Type B pancreatic cell (in vitro differentiated cells): ENCODE results near the gene TBX4. TPM values are rescaled to one million over a fixed set of nuclear protein-coding genes. Genes with fewer than 3 reads are reported as not detected.
"Not testable (repeated sequence)": the region's sequence is repeated elsewhere in the genome, so short reads cannot be mapped to it uniquely, and the experiment has no call there.

ENCODE experiments used
- DNase-seq: peaks from one replicate; pipeline ENCODE4 v3.0.0; 2021; ENCODE audit warnings: mixed read lengths; ENCODE audit not compliant: unreplicated experiment; ENCODE audit errors: extremely low spot score
- H3K27ac Mint-ChIP-seq: 2 replicates; pipeline ENCODE4 v1.8.0; 2021; ENCODE audit warnings: mild to moderate bottlenecking, mixed read lengths
- H3K27me3 Mint-ChIP-seq: 2 replicates; pipeline ENCODE4 v1.8.0; 2021; ENCODE audit warnings: mixed read lengths
- H3K36me3 Mint-ChIP-seq: 2 replicates; pipeline ENCODE4 v1.8.0; 2021; ENCODE audit warnings: mixed read lengths
- H3K4me1 Mint-ChIP-seq: one replicate; pipeline ENCODE4 v1.8.0; 2021; ENCODE audit warnings: mixed read lengths; ENCODE audit not compliant: unreplicated experiment
- H3K4me3 Mint-ChIP-seq: 2 replicates; pipeline ENCODE4 v1.8.0; 2021; ENCODE audit warnings: mild to moderate bottlenecking, mixed read lengths
- H3K9me3 Mint-ChIP-seq: 2 replicates; pipeline ENCODE4 v1.8.0; 2021; ENCODE audit warnings: mixed read lengths
- total RNA-seq: library from RNA; stranded (reverse); gene quantifications from 2 replicates; pipeline ENCODE4 v1.2.1, GENCODE V29; 2021; ENCODE audit warnings: low replicate concordance
- TF ChIP-seq, protein P1 (sequence below): fragments of 200-600 bp; sonication (generic); conservative IDR thresholded peaks from 2 replicates; pipeline ENCODE4 v1.5.0; 2021; ENCODE audit warnings: antibody characterized with exemption, mild to moderate bottlenecking

The TBX4 gene
- total RNA-seq, 1 donor from 2014 or later: 1.8 TPM

DNA sequence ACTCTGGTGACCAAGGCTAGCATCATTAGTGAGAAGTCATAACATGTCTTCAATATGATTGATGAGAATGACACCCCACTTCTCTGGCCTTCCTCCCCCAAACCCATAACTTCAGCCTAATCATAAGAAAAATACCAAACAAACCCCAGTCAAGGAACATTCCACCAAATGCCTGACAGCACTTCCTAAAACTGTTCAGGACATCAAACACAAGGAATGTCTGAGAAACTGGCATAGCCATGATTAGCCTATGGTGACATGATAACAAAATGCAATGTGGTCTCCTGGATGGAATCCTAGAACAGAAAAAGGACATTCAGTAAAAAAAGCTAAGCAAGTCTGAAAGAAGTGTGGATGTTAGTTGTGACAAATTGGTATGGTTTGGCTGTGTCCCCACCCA lies 24.7 kb upstream of the TBX4 start:
- Mint-ChIP-seq H3K27me3 (peaks cover 42% of the 10 kb centered on the region), H3K4me1 (no peaks in the 10 kb centered on the region), H3K36me3 (no peaks in the 10 kb centered on the region), H3K9me3 (no peaks in the 10 kb centered on the region), H3K27ac (no peak overlapping the region), H3K4me3 (no peak overlapping the region)
- DNase-seq: no peak
- TF ChIP-seq, protein P1, sequence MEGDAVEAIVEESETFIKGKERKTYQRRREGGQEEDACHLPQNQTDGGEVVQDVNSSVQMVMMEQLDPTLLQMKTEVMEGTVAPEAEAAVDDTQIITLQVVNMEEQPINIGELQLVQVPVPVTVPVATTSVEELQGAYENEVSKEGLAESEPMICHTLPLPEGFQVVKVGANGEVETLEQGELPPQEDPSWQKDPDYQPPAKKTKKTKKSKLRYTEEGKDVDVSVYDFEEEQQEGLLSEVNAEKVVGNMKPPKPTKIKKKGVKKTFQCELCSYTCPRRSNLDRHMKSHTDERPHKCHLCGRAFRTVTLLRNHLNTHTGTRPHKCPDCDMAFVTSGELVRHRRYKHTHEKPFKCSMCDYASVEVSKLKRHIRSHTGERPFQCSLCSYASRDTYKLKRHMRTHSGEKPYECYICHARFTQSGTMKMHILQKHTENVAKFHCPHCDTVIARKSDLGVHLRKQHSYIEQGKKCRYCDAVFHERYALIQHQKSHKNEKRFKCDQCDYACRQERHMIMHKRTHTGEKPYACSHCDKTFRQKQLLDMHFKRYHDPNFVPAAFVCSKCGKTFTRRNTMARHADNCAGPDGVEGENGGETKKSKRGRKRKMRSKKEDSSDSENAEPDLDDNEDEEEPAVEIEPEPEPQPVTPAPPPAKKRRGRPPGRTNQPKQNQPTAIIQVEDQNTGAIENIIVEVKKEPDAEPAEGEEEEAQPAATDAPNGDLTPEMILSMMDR: no peak

DNA sequence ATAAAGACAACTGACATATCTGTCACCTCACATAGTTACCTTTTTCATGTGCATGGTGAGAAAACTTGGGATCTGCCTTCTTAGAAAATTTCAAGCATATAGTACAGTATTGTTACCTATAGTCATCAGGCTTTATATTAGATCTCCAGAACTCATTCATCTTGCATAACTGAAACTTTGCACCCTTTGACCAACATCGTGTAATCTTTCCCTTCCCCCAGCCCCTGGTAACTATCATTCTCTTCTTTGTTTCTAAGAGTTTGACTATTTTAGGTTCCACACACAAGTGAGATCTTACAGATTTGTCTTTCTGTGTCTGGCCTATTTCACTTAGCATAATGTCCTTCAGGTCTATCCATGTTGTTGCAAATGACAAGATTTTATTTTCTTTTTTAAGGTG lies 22.9 kb upstream of the TBX4 start:
- H3K27me3 Mint-ChIP-seq: peaks cover 36% of the 10 kb centered on the region
- H3K9me3 Mint-ChIP-seq: no peaks in the 10 kb centered on the region
- H3K4me3 Mint-ChIP-seq: no peak overlapping the region
- no peaks in the 10 kb centered on the region for H3K4me1 Mint-ChIP-seq
- no peak for DNase-seq
- no peak overlapping the region for H3K27ac Mint-ChIP-seq
- TF ChIP-seq, protein P1: no peak
- H3K36me3 Mint-ChIP-seq: no peaks in the 10 kb centered on the region

DNA sequence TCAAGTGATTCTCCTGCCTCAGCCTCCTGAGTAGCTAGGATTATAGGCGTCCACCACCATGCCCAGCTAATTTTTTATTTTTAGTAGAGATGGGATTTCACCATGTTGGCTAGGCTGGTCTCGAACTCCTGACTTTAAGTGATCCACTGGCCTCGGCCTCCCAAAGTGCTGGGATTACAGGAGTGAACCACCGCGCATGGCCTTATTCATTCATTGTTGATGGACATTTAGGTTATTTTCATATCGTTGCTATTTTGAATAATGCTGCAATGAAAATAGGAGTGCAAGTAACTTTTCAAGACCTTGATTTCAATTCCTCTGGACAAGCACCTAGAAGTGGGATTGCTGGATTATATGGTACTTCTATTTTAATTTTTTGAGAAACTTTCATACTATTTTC lies 22.4 kb upstream of the TBX4 start:
- not testable (repeated sequence) for DNase-seq, H3K9me3 Mint-ChIP-seq, H3K27ac Mint-ChIP-seq, H3K4me1 Mint-ChIP-seq, H3K4me3 Mint-ChIP-seq, H3K36me3 Mint-ChIP-seq
- H3K27me3 Mint-ChIP-seq: peaks cover 37% of the 10 kb centered on the region

DNA sequence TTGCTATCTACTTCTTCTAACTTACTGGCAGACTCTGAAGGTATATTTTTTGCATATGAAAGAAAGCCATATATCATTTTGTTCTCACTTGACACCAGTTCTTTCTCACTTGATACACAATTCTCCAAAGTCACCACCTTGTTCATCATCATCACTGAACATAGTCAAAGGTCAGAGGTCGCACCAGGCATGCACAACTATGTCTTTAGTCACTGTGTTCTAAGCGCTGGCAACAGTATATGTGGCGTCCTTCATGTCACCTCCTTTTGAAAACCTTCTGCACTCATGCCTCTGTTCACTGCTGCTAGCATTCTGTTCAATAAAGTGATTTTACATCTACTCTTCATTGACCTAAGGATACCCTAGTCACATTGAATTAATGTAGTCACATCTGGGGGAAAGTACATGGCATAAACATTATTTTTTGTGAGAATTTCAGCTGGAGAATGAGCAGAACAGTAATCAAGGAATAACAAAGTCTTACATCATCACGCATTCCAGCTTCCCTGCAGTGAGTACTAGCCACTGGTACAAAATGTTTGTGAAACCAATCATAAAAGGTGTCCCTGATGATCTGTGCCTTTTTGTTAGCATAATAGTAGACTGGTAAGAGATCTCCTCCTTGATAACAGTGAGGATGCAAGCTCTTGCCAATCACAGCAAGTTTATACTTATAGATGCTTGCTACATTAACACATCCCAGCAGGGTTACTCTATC lies 20.5 kb upstream of the TBX4 start:
- peaks cover 9% of the 10 kb centered on the region for H3K9me3 Mint-ChIP-seq
- no peaks in the 10 kb centered on the region for H3K4me1 Mint-ChIP-seq
- H3K36me3 Mint-ChIP-seq: no peaks in the 10 kb centered on the region
- DNase-seq: no peak
- peaks cover 41% of the 10 kb centered on the region for H3K27me3 Mint-ChIP-seq
- H3K27ac Mint-ChIP-seq: no peak overlapping the region
- H3K4me3 Mint-ChIP-seq: no peak overlapping the region
- TF ChIP-seq, protein P1: no peak

DNA sequence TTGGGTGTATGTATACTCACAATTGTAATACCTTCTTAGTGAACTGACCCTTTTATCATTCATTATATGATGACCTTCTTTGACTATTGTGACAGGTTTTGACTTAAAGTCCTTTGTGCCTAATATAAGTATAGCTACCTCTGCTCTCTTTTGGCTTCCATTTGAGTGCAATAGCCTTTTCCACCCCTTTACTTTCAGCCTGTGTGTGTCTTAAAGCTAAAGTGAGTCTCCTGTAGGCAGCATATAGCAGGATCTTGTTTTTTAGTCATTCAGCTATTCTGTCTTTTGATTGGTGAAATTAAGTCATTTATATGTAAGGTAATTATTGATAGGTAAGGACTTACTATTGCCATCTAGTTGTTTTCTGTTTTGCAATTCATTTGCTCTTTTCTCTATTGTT lies 15.9 kb upstream of the TBX4 start:
- Mint-ChIP-seq H3K9me3 (peaks cover 17% of the 10 kb centered on the region), H3K36me3 (no peaks in the 10 kb centered on the region), H3K27me3 (peaks cover 52% of the 10 kb centered on the region), H3K4me1 (no peaks in the 10 kb centered on the region), H3K4me3 (no peak overlapping the region), H3K27ac (no peak overlapping the region)
- DNase-seq: no peak
- TF ChIP-seq, protein P1: no peak

DNA sequence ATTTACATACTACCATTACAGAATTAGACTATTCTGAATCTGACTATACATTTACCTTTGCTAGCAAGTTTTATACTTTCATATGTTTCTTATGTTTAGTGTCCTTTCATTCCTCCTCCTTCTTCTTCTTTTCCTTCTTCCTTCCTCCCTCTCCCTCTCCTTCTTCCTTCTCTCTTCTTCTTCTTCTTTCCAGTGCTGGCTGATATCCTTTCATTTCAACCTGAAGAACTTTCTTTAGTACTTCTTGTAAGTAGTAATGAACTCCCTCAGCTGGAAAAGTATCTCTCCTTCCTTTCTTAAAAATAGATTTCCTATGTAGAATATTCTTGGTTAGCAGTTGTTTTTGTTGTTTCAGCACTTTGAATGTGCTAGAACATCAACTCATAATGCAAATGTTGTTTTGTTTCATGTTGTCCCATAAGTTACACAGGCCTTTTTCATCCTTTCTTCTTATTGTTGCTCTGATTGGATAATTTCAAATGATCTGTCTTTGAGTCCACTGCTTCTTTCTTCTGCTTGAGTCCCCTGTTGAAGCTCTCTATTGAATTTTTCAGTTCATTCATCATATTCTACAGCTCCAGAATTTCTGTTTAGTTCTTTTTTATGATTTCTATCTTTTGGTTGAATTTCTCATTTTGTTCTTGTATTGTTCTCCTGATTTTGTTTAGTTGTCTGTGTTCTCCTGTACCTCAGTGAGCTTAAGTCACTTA lies 15.1 kb upstream of the TBX4 start:
- H3K36me3 Mint-ChIP-seq: no peaks in the 10 kb centered on the region
- no peaks in the 10 kb centered on the region for H3K4me1 Mint-ChIP-seq
- peaks cover 17% of the 10 kb centered on the region for H3K9me3 Mint-ChIP-seq
- TF ChIP-seq, protein P1: no peak
- no peak for DNase-seq
- H3K27me3 Mint-ChIP-seq: peaks cover 56% of the 10 kb centered on the region
- H3K27ac Mint-ChIP-seq: no peak overlapping the region
- H3K4me3 Mint-ChIP-seq: no peak overlapping the region
